AG10803 (cell line): ENCODE measurements around the gene HSPA14.
"Not testable (repeated sequence)": the region's sequence is repeated elsewhere in the genome, so short reads cannot be mapped to it uniquely, and the experiment has no call there.

Experiments used
- DNase-seq: peaks from one replicate; pipeline ENCODE4 v3.0.0; 2010; ENCODE audit warnings: low read depth
- H3K4me3 ChIP-seq: 2 replicates; pipeline ENCODE4 v1.5.1; 2011; ENCODE audit warnings: mild to moderate bottlenecking, low read length, control low read depth
- TF ChIP-seq, protein P1 (sequence below): conservative IDR thresholded peaks from 2 replicates; pipeline ENCODE4 v1.5.1; 2011; ENCODE audit warnings: mild to moderate bottlenecking, low read length, control low read depth, inconsistent platforms

HSPA14 gene

GRCh38 chr10:14891151-14891550 lies 53.0 kb downstream of the HSPA14 start:
- DNase-seq: no peak
- TF ChIP-seq, protein P1, sequence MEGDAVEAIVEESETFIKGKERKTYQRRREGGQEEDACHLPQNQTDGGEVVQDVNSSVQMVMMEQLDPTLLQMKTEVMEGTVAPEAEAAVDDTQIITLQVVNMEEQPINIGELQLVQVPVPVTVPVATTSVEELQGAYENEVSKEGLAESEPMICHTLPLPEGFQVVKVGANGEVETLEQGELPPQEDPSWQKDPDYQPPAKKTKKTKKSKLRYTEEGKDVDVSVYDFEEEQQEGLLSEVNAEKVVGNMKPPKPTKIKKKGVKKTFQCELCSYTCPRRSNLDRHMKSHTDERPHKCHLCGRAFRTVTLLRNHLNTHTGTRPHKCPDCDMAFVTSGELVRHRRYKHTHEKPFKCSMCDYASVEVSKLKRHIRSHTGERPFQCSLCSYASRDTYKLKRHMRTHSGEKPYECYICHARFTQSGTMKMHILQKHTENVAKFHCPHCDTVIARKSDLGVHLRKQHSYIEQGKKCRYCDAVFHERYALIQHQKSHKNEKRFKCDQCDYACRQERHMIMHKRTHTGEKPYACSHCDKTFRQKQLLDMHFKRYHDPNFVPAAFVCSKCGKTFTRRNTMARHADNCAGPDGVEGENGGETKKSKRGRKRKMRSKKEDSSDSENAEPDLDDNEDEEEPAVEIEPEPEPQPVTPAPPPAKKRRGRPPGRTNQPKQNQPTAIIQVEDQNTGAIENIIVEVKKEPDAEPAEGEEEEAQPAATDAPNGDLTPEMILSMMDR: no peak
- no peak overlapping the region for H3K4me3 ChIP-seq

DNA sequence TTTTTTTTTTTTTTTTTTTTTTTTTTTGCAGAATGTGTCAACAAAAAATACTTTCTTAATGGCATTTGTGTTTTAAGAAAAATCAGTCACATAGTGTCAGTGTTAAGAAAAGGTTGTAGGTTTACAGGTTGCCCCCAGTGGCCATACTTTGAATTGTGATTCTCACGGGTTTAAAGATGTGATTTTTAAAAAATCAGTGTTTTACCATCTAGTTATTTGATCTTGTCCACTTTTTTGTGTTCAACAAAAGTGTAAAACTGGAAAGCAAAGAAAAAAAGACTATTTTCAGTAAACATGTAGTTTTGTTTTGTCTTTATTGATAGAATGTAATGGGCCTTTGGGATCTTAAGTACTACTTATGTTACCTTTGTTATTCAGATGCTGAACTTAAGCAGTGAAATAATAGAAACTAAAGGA lies 66.2 kb downstream of the HSPA14 start:
- TF ChIP-seq, protein P1: peak; percentile 75
- peak; percentile 39 for DNase-seq
- no peak overlapping the region for H3K4me3 ChIP-seq

- no peak overlapping the region for H3K4me3 ChIP-seq
- no peak for DNase-seq
- TF ChIP-seq, protein P1: no peak
These were observed 66.8 kb downstream of the HSPA14 start for GRCh38 chr10:14904864-14905263.

DNA sequence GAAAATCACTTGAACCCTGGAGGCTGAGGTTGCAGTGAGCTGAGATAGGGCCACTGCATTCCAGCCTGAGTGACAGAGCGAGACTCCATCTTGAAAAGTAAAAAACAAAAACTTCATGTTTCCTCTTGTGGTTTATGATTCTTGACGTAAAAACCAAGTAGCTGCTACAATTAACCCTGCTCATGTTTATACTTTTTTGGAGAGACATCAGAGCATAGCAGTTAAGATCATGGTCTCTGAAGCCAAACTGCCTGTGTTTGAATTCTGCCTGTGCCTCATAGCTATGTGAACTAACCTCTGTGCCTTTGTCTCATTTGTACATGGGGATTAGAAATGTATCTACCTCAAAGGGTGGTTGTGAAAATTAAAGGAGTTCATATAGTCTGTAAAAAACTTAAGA lies 67.8 kb downstream of the HSPA14 start:
- no peak for DNase-seq
- TF ChIP-seq, protein P1: no peak
- H3K4me3 ChIP-seq: no peak overlapping the region

DNA sequence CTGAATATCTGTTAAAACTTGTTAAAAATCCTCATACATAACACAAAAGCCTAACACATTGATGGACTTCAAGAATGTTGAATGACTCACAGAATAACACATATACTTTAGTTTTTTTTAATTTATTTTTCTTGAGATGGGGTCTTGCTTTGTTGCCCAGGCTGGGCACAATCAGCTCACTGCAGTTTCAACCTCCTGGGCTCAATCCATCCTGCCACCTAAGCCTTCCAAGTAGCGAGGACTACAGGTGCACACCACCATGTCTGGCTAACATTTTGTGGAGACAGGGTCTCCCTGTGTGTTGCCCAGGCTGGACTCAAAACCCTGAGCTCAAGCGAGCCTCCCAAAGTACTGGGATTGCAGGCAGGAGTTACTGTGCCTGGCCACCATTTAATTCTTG lies 68.7 kb downstream of the HSPA14 start:
- no peak overlapping the region for H3K4me3 ChIP-seq
- TF ChIP-seq, protein P1: no peak
- DNase-seq: no peak

- DNase-seq, H3K4me3 ChIP-seq: not testable (repeated sequence)
These were observed 69.5 kb downstream of the HSPA14 start for GRCh38 chr10:14907591-14907990.

- TF ChIP-seq, protein P1: no peak
- no peak for DNase-seq
- H3K4me3 ChIP-seq: no peak overlapping the region
These were observed 71.0 kb downstream of the HSPA14 start for GRCh38 chr10:14909101-14909500.

GRCh38 chr10:14910953-14911352 lies 72.8 kb downstream of the HSPA14 start:
- no peak overlapping the region for H3K4me3 ChIP-seq
- TF ChIP-seq, protein P1: no peak
- no peak for DNase-seq
